Left ventricle myocardium inferior (tissue), 1 donor: ENCODE results near the gene ROBO3. TPM values are rescaled to one million over a fixed set of nuclear protein-coding genes. Genes with fewer than 3 reads are reported as not detected.
A peak's percentile ranks its signal among the peaks of the same experiment; 100 is the strongest.

Source experiments
- DNase-seq: peaks from one replicate; pipeline ENCODE4 v3.0.0-alpha.2; 2020
- H3K27ac ChIP-seq: fragments of 200-600 bp; replicated peaks from 2 replicates; pipeline ENCODE4 v1.8.0; 2021
- H3K27me3 ChIP-seq: fragments of 200-600 bp; 2 replicates; pipeline ENCODE4 v1.8.0; 2021; ENCODE audit warnings: low read depth
- H3K36me3 ChIP-seq: fragments of 200-600 bp; 2 replicates; pipeline ENCODE4 v1.8.0; 2021
- H3K4me1 ChIP-seq: fragments of 200-600 bp; 2 replicates; pipeline ENCODE4 v1.8.0; 2021
- H3K4me3 ChIP-seq: fragments of 200-600 bp; 2 replicates; pipeline ENCODE4 v1.8.0; 2021; ENCODE audit warnings: mild to moderate bottlenecking, moderate library complexity
- H3K9me3 ChIP-seq: fragments of 200-600 bp; replicated peaks from 2 replicates; pipeline ENCODE4 v1.8.0; 2021
- CTCF ChIP-seq: fragments of 200-600 bp; IDR thresholded peaks from 2 replicates; pipeline ENCODE4 v1.8.0; 2021; ENCODE audit warnings: antibody characterized with exemption, mild to moderate bottlenecking, borderline replicate concordance
- intact Hi-C: fragments of 100-400 bp; cut with micrococcal nuclease; formaldehyde crosslinking; loops from one replicate; pipeline ENCODE4 v1.11.0; 2022
- total RNA-seq: library from RNA; stranded (reverse); fragmentation: NEBNext Ultra II Directional; extraction: Animal tissue kit (Norgen Biotek cat#: 25700); gene quantifications from one replicate; pipeline ENCODE4 v1.2.1, GENCODE V29; 2021
- donor health status: DM: no; HTN: yes; CAD: no; lungs with severe emphysema.

The ROBO3 gene
- total RNA-seq, 1 donor from 2014 or later = 3.9 TPM

GRCh38 chr11:124879493-124880289 is 14.5 kb downstream of the ROBO3 start:
- TF ChIP-seq CTCF = no peak
- H3K27ac ChIP-seq = peak overlapping the region; percentile 33
- peaks cover 71% of the 10 kb centered on the region for H3K4me1 ChIP-seq
- DNase-seq = no peak
- intact Hi-C loops = no loop called here
- peaks cover 7% of the 10 kb centered on the region for H3K36me3 ChIP-seq
- no peak overlapping the region for H3K4me3 ChIP-seq
- peaks cover 43% of the 10 kb centered on the region for H3K27me3 ChIP-seq
- H3K9me3 ChIP-seq = no peaks in the 10 kb centered on the region

GRCh38 chr11:124880290-124880611 is 15.0 kb downstream of the ROBO3 start:
- Histone ChIP-seq H3K9me3 (no peaks in the 10 kb centered on the region), H3K36me3 (peaks cover 10% of the 10 kb centered on the region), H3K4me1 (peaks cover 76% of the 10 kb centered on the region), H3K4me3 (no peak overlapping the region), H3K27me3 (peaks cover 44% of the 10 kb centered on the region), H3K27ac (peak overlapping the region; percentile 33)
- TF ChIP-seq CTCF = no peak
- intact Hi-C loops = no loop called here
- DNase-seq = no peak

- H3K4me1 ChIP-seq = peaks cover 78% of the 10 kb centered on the region
- no peak overlapping the region for H3K4me3 ChIP-seq
- H3K27me3 ChIP-seq = peaks cover 37% of the 10 kb centered on the region
- no peaks in the 10 kb centered on the region for H3K9me3 ChIP-seq
- no peak for DNase-seq
- intact Hi-C loops = no loop called here
- TF ChIP-seq CTCF = no peak
- H3K36me3 ChIP-seq = peaks cover 10% of the 10 kb centered on the region
- no peak overlapping the region for H3K27ac ChIP-seq
Observed at GRCh38 chr11:124880958-124881357, 15.7 kb downstream of the ROBO3 start.

GRCh38 chr11:124882339-124883071 is 17.3 kb downstream of the ROBO3 start:
- peaks cover 30% of the 10 kb centered on the region for H3K27me3 ChIP-seq
- intact Hi-C loops = no loop called here
- no peak for DNase-seq
- H3K4me1 ChIP-seq = peaks cover 77% of the 10 kb centered on the region
- H3K4me3 ChIP-seq = no peak overlapping the region
- H3K36me3 ChIP-seq = peaks cover 13% of the 10 kb centered on the region
- H3K27ac ChIP-seq = peak overlapping the region; percentile 69
- H3K9me3 ChIP-seq = no peaks in the 10 kb centered on the region
- no peak for TF ChIP-seq CTCF

- no peak for TF ChIP-seq CTCF
- Histone ChIP-seq H3K36me3 (peaks cover 15% of the 10 kb centered on the region), H3K27ac (no peak overlapping the region), H3K4me3 (no peak overlapping the region), H3K27me3 (peaks cover 16% of the 10 kb centered on the region), H3K4me1 (peaks cover 79% of the 10 kb centered on the region), H3K9me3 (no peaks in the 10 kb centered on the region)
- no peak for DNase-seq
- intact Hi-C loops = no loop called here
Observed at GRCh38 chr11:124884340-124884739, 19.1 kb downstream of the ROBO3 start.
